ENCODE measurements around the gene HS1BP3.

DNA sequence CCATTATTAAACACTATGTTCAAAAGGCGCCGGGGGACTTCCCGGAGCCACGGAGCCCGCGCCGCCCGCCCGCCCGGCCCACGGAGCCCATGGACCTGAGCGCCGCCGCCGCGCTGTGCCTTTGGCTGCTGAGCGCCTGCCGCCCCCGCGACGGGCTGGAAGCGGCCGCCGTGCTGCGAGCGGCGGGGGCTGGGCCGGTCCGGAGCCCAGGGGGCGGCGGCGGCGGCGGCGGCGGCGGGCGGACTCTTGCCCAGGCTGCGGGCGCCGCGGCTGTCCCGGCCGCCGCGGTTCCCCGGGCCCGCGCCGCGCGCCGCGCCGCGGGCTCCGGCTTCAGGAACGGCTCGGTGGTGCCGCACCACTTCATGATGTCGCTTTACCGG lies 16.2 kb upstream of the HS1BP3 start:
- TF ChIP-seq, protein P1, sequence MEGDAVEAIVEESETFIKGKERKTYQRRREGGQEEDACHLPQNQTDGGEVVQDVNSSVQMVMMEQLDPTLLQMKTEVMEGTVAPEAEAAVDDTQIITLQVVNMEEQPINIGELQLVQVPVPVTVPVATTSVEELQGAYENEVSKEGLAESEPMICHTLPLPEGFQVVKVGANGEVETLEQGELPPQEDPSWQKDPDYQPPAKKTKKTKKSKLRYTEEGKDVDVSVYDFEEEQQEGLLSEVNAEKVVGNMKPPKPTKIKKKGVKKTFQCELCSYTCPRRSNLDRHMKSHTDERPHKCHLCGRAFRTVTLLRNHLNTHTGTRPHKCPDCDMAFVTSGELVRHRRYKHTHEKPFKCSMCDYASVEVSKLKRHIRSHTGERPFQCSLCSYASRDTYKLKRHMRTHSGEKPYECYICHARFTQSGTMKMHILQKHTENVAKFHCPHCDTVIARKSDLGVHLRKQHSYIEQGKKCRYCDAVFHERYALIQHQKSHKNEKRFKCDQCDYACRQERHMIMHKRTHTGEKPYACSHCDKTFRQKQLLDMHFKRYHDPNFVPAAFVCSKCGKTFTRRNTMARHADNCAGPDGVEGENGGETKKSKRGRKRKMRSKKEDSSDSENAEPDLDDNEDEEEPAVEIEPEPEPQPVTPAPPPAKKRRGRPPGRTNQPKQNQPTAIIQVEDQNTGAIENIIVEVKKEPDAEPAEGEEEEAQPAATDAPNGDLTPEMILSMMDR (CRISPR knock-in tag; IDR thresholded peaks at IDR 0.05) = no peak
- TF ChIP-seq NCOR1 (IDR thresholded peaks at IDR 0.05; ENCODE audit: borderline replicate concordance, low read length) (no peak), PHF8 (CRISPR knock-in tag; IDR thresholded peaks at IDR 0.05) (no peak), KAT7 (CRISPR knock-in tag; IDR thresholded peaks at IDR 0.05; ENCODE audit: borderline replicate concordance) (no peak), ZNF570 (CRISPR knock-in tag; IDR thresholded peaks at IDR 0.05; ENCODE audit: borderline replicate concordance) (no peak), ZNF121 (CRISPR knock-in tag; IDR thresholded peaks at IDR 0.05) (no peak), REXO4 (CRISPR knock-in tag; IDR thresholded peaks at IDR 0.05; ENCODE audit: borderline replicate concordance) (no peak)
- TF ChIP-seq, protein P2, sequence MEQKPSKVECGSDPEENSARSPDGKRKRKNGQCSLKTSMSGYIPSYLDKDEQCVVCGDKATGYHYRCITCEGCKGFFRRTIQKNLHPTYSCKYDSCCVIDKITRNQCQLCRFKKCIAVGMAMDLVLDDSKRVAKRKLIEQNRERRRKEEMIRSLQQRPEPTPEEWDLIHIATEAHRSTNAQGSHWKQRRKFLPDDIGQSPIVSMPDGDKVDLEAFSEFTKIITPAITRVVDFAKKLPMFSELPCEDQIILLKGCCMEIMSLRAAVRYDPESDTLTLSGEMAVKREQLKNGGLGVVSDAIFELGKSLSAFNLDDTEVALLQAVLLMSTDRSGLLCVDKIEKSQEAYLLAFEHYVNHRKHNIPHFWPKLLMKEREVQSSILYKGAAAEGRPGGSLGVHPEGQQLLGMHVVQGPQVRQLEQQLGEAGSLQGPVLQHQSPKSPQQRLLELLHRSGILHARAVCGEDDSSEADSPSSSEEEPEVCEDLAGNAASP (CRISPR knock-in tag; IDR thresholded peaks at IDR 0.05; ENCODE audit: borderline replicate concordance) = no peak
- TF ChIP-seq, protein P3, sequence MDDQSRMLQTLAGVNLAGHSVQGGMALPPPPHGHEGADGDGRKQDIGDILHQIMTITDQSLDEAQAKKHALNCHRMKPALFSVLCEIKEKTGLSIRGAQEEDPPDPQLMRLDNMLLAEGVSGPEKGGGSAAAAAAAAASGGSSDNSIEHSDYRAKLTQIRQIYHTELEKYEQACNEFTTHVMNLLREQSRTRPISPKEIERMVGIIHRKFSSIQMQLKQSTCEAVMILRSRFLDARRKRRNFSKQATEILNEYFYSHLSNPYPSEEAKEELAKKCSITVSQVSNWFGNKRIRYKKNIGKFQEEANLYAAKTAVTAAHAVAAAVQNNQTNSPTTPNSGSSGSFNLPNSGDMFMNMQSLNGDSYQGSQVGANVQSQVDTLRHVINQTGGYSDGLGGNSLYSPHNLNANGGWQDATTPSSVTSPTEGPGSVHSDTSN (CRISPR knock-in tag; IDR thresholded peaks at IDR 0.05; ENCODE audit: borderline replicate concordance) = no peak

All from HepG2 (cell line).